Ammon's horn (tissue), 1 donor: ENCODE data around the gene PIGU.

ENCODE experiments used
- DNase-seq: peaks from one replicate; pipeline ENCODE4 v3.0.0-alpha.2; 2016; ENCODE audit warnings: low spot score

Gene PIGU

GRCh38 chr20:34577061-34577460 lies 99.8 kb downstream of the PIGU start:
- DNase-seq: no peak

- DNase-seq: no peak
These were observed 101.1 kb downstream of the PIGU start for GRCh38 chr20:34575756-34576155.

GRCh38 chr20:34575271-34575670 lies 101.6 kb downstream of the PIGU start:
- no peak for DNase-seq

GRCh38 chr20:34574861-34575260 lies 102.0 kb downstream of the PIGU start:
- no peak for DNase-seq

- no peak for DNase-seq
These were observed 102.5 kb downstream of the PIGU start for GRCh38 chr20:34574426-34574825.

GRCh38 chr20:34573541-34574300 lies 103.2 kb downstream of the PIGU start:
- no peak for DNase-seq

- DNase-seq: no peak
These were observed 105.1 kb downstream of the PIGU start for GRCh38 chr20:34571753-34572152.

- DNase-seq: no peak
These were observed 106.0 kb downstream of the PIGU start for GRCh38 chr20:34570859-34571306.

- DNase-seq: no peak
These were observed 107.3 kb downstream of the PIGU start for GRCh38 chr20:34569598-34569997.

GRCh38 chr20:34567892-34568865 lies 108.7 kb downstream of the PIGU start:
- DNase-seq: no peak

GRCh38 chr20:34566978-34567891 lies 109.7 kb downstream of the PIGU start:
- no peak for DNase-seq

- DNase-seq: no peak
These were observed 112.1 kb downstream of the PIGU start for GRCh38 chr20:34564833-34565232.

GRCh38 chr20:34562641-34563040 lies 114.3 kb downstream of the PIGU start:
- peak; percentile 37 for DNase-seq

GRCh38 chr20:34561661-34562060 lies 115.2 kb downstream of the PIGU start:
- DNase-seq: no peak

- DNase-seq: no peak
These were observed 116.3 kb downstream of the PIGU start for GRCh38 chr20:34560614-34561013.

GRCh38 chr20:34560141-34560523 lies 116.8 kb downstream of the PIGU start:
- peak; percentile 77 for DNase-seq

GRCh38 chr20:34559311-34560140 lies 117.4 kb downstream of the PIGU start:
- no peak for DNase-seq

GRCh38 chr20:34558320-34559218 lies 118.3 kb downstream of the PIGU start, which contains the start of gene MAP1LC3A:
Gene MAP1LC3A, plus strand, starts transcription at chr20:34558718. Its CDS starts 151 bp downstream, at chr20:34558869.
- DNase-seq: peak; percentile 97

- no peak for DNase-seq
These were observed 119.0 kb downstream of the PIGU start for GRCh38 chr20:34557936-34558319.

- no peak for DNase-seq
These were observed 123.5 kb downstream of the PIGU start for GRCh38 chr20:34553366-34553867.
